Panc1 (cell line): ENCODE measurements around the gene TBC1D10B. TPM values are rescaled to one million over a fixed set of nuclear protein-coding genes. Genes with fewer than 3 reads are reported as not detected.
A peak's percentile ranks its signal among the peaks of the same experiment; 100 is the strongest.

Experiments used
- ATAC-seq: fragments of 200-7000 bp; cut with Tn5 transposase; 2 replicates; pipeline ENCODE4 v1.9.1; 2020; ENCODE audit warnings: mild to moderate bottlenecking, moderate library complexity
- BruUV-seq: library from RNA; stranded (reverse); fragments of 400-500 nt; replicated peaks from 2 replicates; lab custom pipeline; 2021; lab: Mats Ljungman, UMichigan
- CTCF ChIA-PET: fragments of 300-600 bp; sonication (Branson Sonifier 250); formaldehyde crosslinking; loops from one replicate; lab custom pipeline; 2022; ENCODE audit warnings: antibody characterized with exemption; lab: Charles Lee
- POLR2A ChIA-PET: fragments of 300-600 bp; sonication (Branson Sonifier 250); formaldehyde crosslinking; loops from one replicate; lab custom pipeline; 2022; ENCODE audit warnings: antibody characterized with exemption; lab: Charles Lee
- DNase-seq: peaks from one replicate; pipeline ENCODE4 v3.0.0-alpha.2; 2010; ENCODE audit warnings: low read depth, low spot score
- H3K27ac ChIP-seq: 2 replicates; pipeline ENCODE4 v1.5.1; 2011; ENCODE audit warnings: mild to moderate bottlenecking, low read length, inconsistent platforms
- H3K27me3 ChIP-seq: fragments of 200-500 bp; sonication (Bioruptor generic); 2 replicates; pipeline ENCODE4 v1.6.0; 2014; ENCODE audit warnings: low read length, inconsistent platforms; ENCODE audit not compliant: control insufficient read depth, insufficient read depth
- H3K36me3 ChIP-seq: fragments of 200-500 bp; sonication (Bioruptor generic); 2 replicates; pipeline ENCODE4 v1.5.1; 2014; ENCODE audit warnings: inconsistent platforms, mild to moderate bottlenecking, low read length, moderate library complexity; ENCODE audit not compliant: control insufficient read depth, insufficient read depth
- H3K4me1 ChIP-seq: 2 replicates; pipeline ENCODE4 v1.5.1; 2011; ENCODE audit warnings: inconsistent platforms, mild to moderate bottlenecking, low read length, moderate library complexity; ENCODE audit not compliant: control insufficient read depth, insufficient read depth
- H3K4me3 ChIP-seq, 2 experiments: 2 replicates each; pipeline ENCODE4 v1.5.1; 2011 to 2012; ENCODE audit warnings: low read depth in 2 of 2, low read length in 2 of 2, mild to moderate bottlenecking in 2 of 2, inconsistent platforms in 1 of 2, moderate library complexity in 1 of 2
- H3K9me3 ChIP-seq: fragments of 200-500 bp; sonication (Bioruptor generic); 2 replicates; pipeline ENCODE4 v1.5.1; 2014; ENCODE audit warnings: low read depth, mild to moderate bottlenecking, inconsistent platforms, low read length, moderate library complexity; ENCODE audit not compliant: control insufficient read depth, insufficient read depth
- CTCF ChIP-seq: fragments of 450-650 bp; IDR thresholded peaks from 2 replicates; pipeline ENCODE4 v1.5.1; 2017; ENCODE audit warnings: mild to moderate bottlenecking
- POLR2AphosphoS5 ChIP-seq: IDR thresholded peaks from 2 replicates; pipeline ENCODE4 v1.6.1; 2012; ENCODE audit warnings: mild to moderate bottlenecking, low read depth, low read length, moderate library complexity
- REST ChIP-seq, 2 experiments: IDR thresholded peaks; 2 replicates each; pipeline ENCODE4 v1.6.1; 2011 to 2012; ENCODE audit warnings: low read depth in 2 of 2, control low read depth in 1 of 2, low read length in 1 of 2, mild to moderate bottlenecking in 1 of 2, moderate library complexity in 1 of 2; ENCODE audit not compliant: insufficient read depth in 1 of 2
- SIN3A ChIP-seq: IDR thresholded peaks from 2 replicates; pipeline ENCODE4 v1.6.1; 2012; ENCODE audit warnings: low read depth, mild to moderate bottlenecking, low read length, moderate library complexity, borderline replicate concordance; ENCODE audit not compliant: insufficient read depth
- TCF7L2 ChIP-seq: IDR thresholded peaks from 2 replicates; pipeline ENCODE4 v1.6.1; 2011; ENCODE audit warnings: mild to moderate bottlenecking, low read depth, low read length, inconsistent platforms
- in situ Hi-C: cut with HindIII; loops from 2 replicates; pipeline ENCODE4 v1.10.0; 2016; ENCODE audit warnings: low sequenced_read_pairs, low pct_unique_long_range_greater_than_20kb
- intact Hi-C: fragments of 100-400 bp; cut with micrococcal nuclease; formaldehyde crosslinking; loops from one replicate; pipeline ENCODE4 v1.10.0; 2022; ENCODE audit not compliant: unreplicated experiment
- total RNA-seq: library from RNA; stranded (reverse); gene quantifications from one replicate; pipeline ENCODE4 v1.2.1, GENCODE V29; 2021; ENCODE audit not compliant: unreplicated experiment

TBC1D10B gene
- total RNA-seq, 1 experiment from 2014 or later = 52.6 TPM

- no peaks in the 10 kb centered on the region for H3K9me3 ChIP-seq
- POLR2A ChIA-PET = interaction anchor here (0.6 to 1.5 kb wide), 2 partner anchors 16 to 20 kb away, joined by 4 to 7 read pairs; no protein-coding TSS in a partner anchor
- DNase-seq (no peak), ATAC-seq (peak; percentile 18; the same call in 1 of the 2 replicates)
- in situ Hi-C loops = no loop called here
- intact Hi-C loops = no loop called here
- no TSS peak for BruUV-seq
- H3K36me3 ChIP-seq = peaks cover 5% of the 10 kb centered on the region
- TF ChIP-seq REST (IDR thresholded peaks at IDR 0.05; ENCODE audit: insufficient read depth in 1 of 2, low read depth in 2 of 2, low read length in 1 of 2) = no peak
- TF ChIP-seq TCF7L2 = no peak
- no peak for TF ChIP-seq POLR2AphosphoS5
- no peak for TF ChIP-seq SIN3A
- no peak for TF ChIP-seq CTCF
- peaks cover 49% of the 10 kb centered on the region for H3K4me1 ChIP-seq
- H3K4me3 ChIP-seq = peak overlapping the region; percentile 98 to 99
- CTCF ChIA-PET = interaction anchor here (1.1 kb wide), 1 partner anchor 41 kb away, joined by 3 read pairs; no protein-coding TSS in a partner anchor
- no peaks in the 10 kb centered on the region for H3K27me3 ChIP-seq
- peak overlapping the region; percentile 99 for H3K27ac ChIP-seq
Observed at GRCh38 chr16:30354423-30355143, 15.7 kb downstream of the TBC1D10B start.

GRCh38 chr16:30353438-30354129, 16.7 kb downstream of the TBC1D10B start:
- in situ Hi-C loops = no loop called here
- ChIA-PET CTCF (interaction anchor here (1.1 kb wide), 1 partner anchor 42 kb away, joined by 3 read pairs; no protein-coding TSS in a partner anchor), POLR2A (no interaction called here)
- H3K4me1 ChIP-seq = peaks cover 49% of the 10 kb centered on the region
- intact Hi-C loops = no loop called here
- peak overlapping the region; percentile 98 to 99 for H3K4me3 ChIP-seq
- no TSS peak for BruUV-seq
- H3K27me3 ChIP-seq = no peaks in the 10 kb centered on the region
- TF ChIP-seq POLR2AphosphoS5 (no peak), SIN3A (no peak), REST (IDR thresholded peaks at IDR 0.05; ENCODE audit: insufficient read depth in 1 of 2, low read depth in 2 of 2, low read length in 1 of 2) (no peak), TCF7L2 (no peak), CTCF (no peak)
- H3K27ac ChIP-seq = peak overlapping the region; percentile 99
- peaks cover 5% of the 10 kb centered on the region for H3K36me3 ChIP-seq
- ATAC-seq (no peak), DNase-seq (no peak)
- no peaks in the 10 kb centered on the region for H3K9me3 ChIP-seq
